ENCODE measurements around the gene AIMP2.
A peak's percentile ranks its signal among the peaks of the same experiment; 100 is the strongest.
"Not testable (repeated sequence)": the region's sequence is repeated elsewhere in the genome, so short reads cannot be mapped to it uniquely, and the experiment has no call there.

Gene AIMP2

GRCh38 chr7:6008668-6009611, at the start of gene AIMP2, which contains the start of gene PMS2:
AIMP2 (plus strand) TSS chr7:6009272; CDS start chr7:6009364, 92 bp downstream.
PMS2 (minus strand) TSS chr7:6009049; CDS start chr7:6009019, 30 bp downstream.
- DNase-seq (ENCODE audit: low read depth, low spot score): peak; percentile 93

GRCh38 chr7:5963205-5963604, 45.9 kb upstream of the AIMP2 start:
- DNase-seq (ENCODE audit: low read depth, low spot score): not testable (repeated sequence)

GRCh38 chr7:5963810-5964209, 45.3 kb upstream of the AIMP2 start:
- not testable (repeated sequence) for DNase-seq (ENCODE audit: low read depth, low spot score)

- DNase-seq (ENCODE audit: low read depth, low spot score): not testable (repeated sequence)
These were observed 38.6 kb upstream of the AIMP2 start, which contains the start of gene RSPH10B for GRCh38 chr7:5970347-5970911. RSPH10B (minus strand) TSS chr7:5970689; CDS start chr7:5967116, 3,573 bp downstream.

GRCh38 chr7:5973580-5973979, 35.5 kb upstream of the AIMP2 start:
- not testable (repeated sequence) for DNase-seq (ENCODE audit: low read depth, low spot score)

GRCh38 chr7:5979680-5980314, 29.3 kb upstream of the AIMP2 start:
- not testable (repeated sequence) for DNase-seq (ENCODE audit: low read depth, low spot score)

GRCh38 chr7:5987061-5987460, 22.0 kb upstream of the AIMP2 start:
- DNase-seq (ENCODE audit: low read depth, low spot score): not testable (repeated sequence)

GRCh38 chr7:5997210-5997808, 11.8 kb upstream of the AIMP2 start:
- DNase-seq (ENCODE audit: low read depth, low spot score): peak; percentile 33

- no peak for DNase-seq (ENCODE audit: low read depth, low spot score)
These were observed 1.7 kb upstream of the AIMP2 start for GRCh38 chr7:6007386-6007785.

GRCh38 chr7:6007835-6008590, 1.1 kb upstream of the AIMP2 start:
- DNase-seq (ENCODE audit: low read depth, low spot score): not testable (repeated sequence)

- not testable (repeated sequence) for DNase-seq (ENCODE audit: low read depth, low spot score)
These were observed 1.3 kb downstream of the AIMP2 start for GRCh38 chr7:6010370-6010769.

GRCh38 chr7:6011541-6011940, 2.5 kb downstream of the AIMP2 start:
- DNase-seq (ENCODE audit: low read depth, low spot score): no peak

- DNase-seq (ENCODE audit: low read depth, low spot score): no peak
These were observed 3.5 kb downstream of the AIMP2 start for GRCh38 chr7:6012355-6013104.

GRCh38 chr7:6015917-6016652, 7.0 kb downstream of the AIMP2 start:
- DNase-seq (ENCODE audit: low read depth, low spot score): peak; percentile 62

GRCh38 chr7:6016653-6016966, 7.5 kb downstream of the AIMP2 start:
- no peak for DNase-seq (ENCODE audit: low read depth, low spot score)

- DNase-seq (ENCODE audit: low read depth, low spot score): no peak
These were observed 11.6 kb downstream of the AIMP2 start for GRCh38 chr7:6020371-6021286.

- no peak for DNase-seq (ENCODE audit: low read depth, low spot score)
These were observed 13.6 kb downstream of the AIMP2 start for GRCh38 chr7:6022707-6023106.

GRCh38 chr7:6023974-6024435, 14.9 kb downstream of the AIMP2 start:
- DNase-seq (ENCODE audit: low read depth, low spot score): no peak

All from brain pericyte (primary cell).